ENCODE data around the gene PCYOX1L.

PCYOX1L gene

GRCh38 chr5:149317281-149318048, 40.4 kb upstream of the PCYOX1L start:
- Histone ChIP-seq H3K4me2 (no peak overlapping the region), H3K27ac (peak overlapping the region in 9 of 11 experiments; percentile 8 to 63 (median 45); a peak in 13 of 22 replicates), H3K27me3 (no peaks in the 10 kb centered on the region), H3K4me3 (no peak overlapping the region), H3K4me1 (peaks cover 0 to 19% (median 11%) of the 10 kb centered on the region in 10 experiments; a peak in 9 of 20 replicates), H3K36me3 (peaks cover 0 to 26% (median 7%) of the 10 kb centered on the region in 11 experiments; a peak in 10 of 22 replicates), H4K20me1 (no peaks in the 10 kb centered on the region), H3K9ac (peak overlapping the region in 3 of 11 experiments; percentile 22 to 38 (median 28); a peak in 3 of 22 replicates), H3K9me3 (replicated peaks in 1 of 11) (no peaks in the 10 kb centered on the region)
- no peak for TF ChIP-seq Cebpa-rat (IDR thresholded peaks at IDR 0.05)

GRCh38 chr5:149319174-149319573, 38.7 kb upstream of the PCYOX1L start:
- Histone ChIP-seq H3K4me1 (peaks cover 0 to 17% (median 8%) of the 10 kb centered on the region in 10 experiments; a peak in 9 of 20 replicates), H3K9ac (no peak overlapping the region), H3K27me3 (no peaks in the 10 kb centered on the region), H3K27ac (no peak overlapping the region), H3K4me2 (no peak overlapping the region), H4K20me1 (no peaks in the 10 kb centered on the region), H3K9me3 (replicated peaks in 1 of 11) (peaks cover 0 to 3% (median 0%) of the 10 kb centered on the region in 11 experiments; a peak in 1 of 22 replicates), H3K36me3 (peaks cover 0 to 42% (median 11%) of the 10 kb centered on the region in 11 experiments; a peak in 12 of 22 replicates), H3K4me3 (no peak overlapping the region)
- no peak for TF ChIP-seq Cebpa-rat (IDR thresholded peaks at IDR 0.05)

- Histone ChIP-seq H3K36me3 (peaks cover 0 to 58% (median 11%) of the 10 kb centered on the region in 11 experiments; a peak in 12 of 22 replicates), H4K20me1 (no peaks in the 10 kb centered on the region), H3K9ac (no peak overlapping the region; a peak in 2 of 22 replicates), H3K27ac (peak overlapping the region in 1 of 11 experiments; percentile 14; a peak in 1 of 22 replicates), H3K4me1 (peaks cover 0 to 17% (median 8%) of the 10 kb centered on the region in 10 experiments; a peak in 9 of 20 replicates), H3K4me2 (peak overlapping the region in 2 of 11 experiments; percentile 21 to 34; a peak in 2 of 22 replicates), H3K4me3 (no peak overlapping the region), H3K9me3 (replicated peaks in 1 of 11) (peaks cover 0 to 4% (median 0%) of the 10 kb centered on the region in 11 experiments; a peak in 2 of 22 replicates), H3K27me3 (no peaks in the 10 kb centered on the region)
- TF ChIP-seq Cebpa-rat (IDR thresholded peaks at IDR 0.05), result no peak
Observed at GRCh38 chr5:149320791-149321330, 37.0 kb upstream of the PCYOX1L start.

GRCh38 chr5:149322518-149322917, 35.3 kb upstream of the PCYOX1L start:
- Histone ChIP-seq H3K36me3 (peaks cover 0 to 62% (median 12%) of the 10 kb centered on the region in 11 experiments; a peak in 12 of 22 replicates), H4K20me1 (no peaks in the 10 kb centered on the region), H3K27me3 (no peaks in the 10 kb centered on the region), H3K4me2 (no peak overlapping the region), H3K9me3 (replicated peaks in 1 of 11) (peaks cover 0 to 4% (median 0%) of the 10 kb centered on the region in 11 experiments; a peak in 2 of 22 replicates), H3K4me3 (no peak overlapping the region), H3K9ac (0 out of 22 replicates have a peak overlapping the region, but pooled peaks of 1 of the 11 experiments have one; percentile 18), H3K4me1 (peaks cover 0 to 17% (median 8%) of the 10 kb centered on the region in 10 experiments; a peak in 9 of 20 replicates), H3K27ac (no peak overlapping the region)
- no peak for TF ChIP-seq Cebpa-rat (IDR thresholded peaks at IDR 0.05)

- peaks cover 0 to 17% (median 8%) of the 10 kb centered on the region in 10 experiments; a peak in 7 of 20 replicates for H3K4me1 ChIP-seq
- peaks cover 0 to 4% (median 0%) of the 10 kb centered on the region in 11 experiments; a peak in 2 of 22 replicates for H3K9me3 ChIP-seq (replicated peaks in 1 of 11)
- H3K4me2 ChIP-seq, result peak overlapping the region in 1 of 11 experiments; percentile 9; a peak in 1 of 22 replicates
- TF ChIP-seq Cebpa-rat (IDR thresholded peaks at IDR 0.05), result no peak
- H3K9ac ChIP-seq, result peak overlapping the region in 1 of 11 experiments; percentile 18; a peak in 1 of 22 replicates
- no peaks in the 10 kb centered on the region for H4K20me1 ChIP-seq
- no peak overlapping the region for H3K27ac ChIP-seq
- H3K36me3 ChIP-seq, result peaks cover 0 to 62% (median 12%) of the 10 kb centered on the region in 11 experiments; a peak in 12 of 22 replicates
- H3K27me3 ChIP-seq, result no peaks in the 10 kb centered on the region
- no peak overlapping the region for H3K4me3 ChIP-seq
Observed at GRCh38 chr5:149323210-149323609, 34.6 kb upstream of the PCYOX1L start.

GRCh38 chr5:149323621-149324205, 34.1 kb upstream of the PCYOX1L start:
- Histone ChIP-seq H3K9me3 (replicated peaks in 1 of 11) (peaks cover 0 to 4% (median 0%) of the 10 kb centered on the region in 11 experiments; a peak in 2 of 22 replicates), H3K36me3 (peaks cover 0 to 57% (median 12%) of the 10 kb centered on the region in 11 experiments; a peak in 12 of 22 replicates), H3K4me1 (peaks cover 0 to 17% (median 8%) of the 10 kb centered on the region in 10 experiments; a peak in 7 of 20 replicates), H3K4me3 (no peak overlapping the region), H3K9ac (peak overlapping the region in 1 of 11 experiments; percentile 18; a peak in 1 of 22 replicates), H3K27ac (no peak overlapping the region), H3K4me2 (peak overlapping the region in 2 of 11 experiments; percentile 0 to 9; a peak in 2 of 22 replicates), H3K27me3 (no peaks in the 10 kb centered on the region), H4K20me1 (no peaks in the 10 kb centered on the region)
- TF ChIP-seq Cebpa-rat (IDR thresholded peaks at IDR 0.05), result no peak

GRCh38 chr5:149324641-149325040, 33.2 kb upstream of the PCYOX1L start:
- H3K9me3 ChIP-seq (replicated peaks in 1 of 11), result peaks cover 0 to 4% (median 0%) of the 10 kb centered on the region in 11 experiments; a peak in 2 of 22 replicates
- no peak for TF ChIP-seq Cebpa-rat (IDR thresholded peaks at IDR 0.05)
- no peaks in the 10 kb centered on the region for H3K27me3 ChIP-seq
- H3K4me3 ChIP-seq, result no peak overlapping the region
- H4K20me1 ChIP-seq, result no peaks in the 10 kb centered on the region
- no peak overlapping the region for H3K9ac ChIP-seq
- H3K36me3 ChIP-seq, result peaks cover 0 to 52% (median 9%) of the 10 kb centered on the region in 11 experiments; a peak in 12 of 22 replicates
- no peak overlapping the region for H3K27ac ChIP-seq
- H3K4me1 ChIP-seq, result peaks cover 0 to 17% (median 8%) of the 10 kb centered on the region in 10 experiments; a peak in 7 of 20 replicates
- no peak overlapping the region for H3K4me2 ChIP-seq

GRCh38 chr5:149325166-149325735, 32.6 kb upstream of the PCYOX1L start:
- H4K20me1 ChIP-seq, result no peaks in the 10 kb centered on the region
- TF ChIP-seq Cebpa-rat (IDR thresholded peaks at IDR 0.05), result no peak
- no peak overlapping the region for H3K9ac ChIP-seq
- H3K9me3 ChIP-seq (replicated peaks in 1 of 11), result peaks cover 0 to 4% (median 0%) of the 10 kb centered on the region in 11 experiments; a peak in 2 of 22 replicates
- peaks cover 0 to 17% (median 8%) of the 10 kb centered on the region in 10 experiments; a peak in 7 of 20 replicates for H3K4me1 ChIP-seq
- no peak overlapping the region for H3K27ac ChIP-seq
- peaks cover 0 to 47% (median 7%) of the 10 kb centered on the region in 11 experiments; a peak in 9 of 22 replicates for H3K36me3 ChIP-seq
- H3K4me2 ChIP-seq, result no peak overlapping the region
- H3K4me3 ChIP-seq, result no peak overlapping the region
- H3K27me3 ChIP-seq, result no peaks in the 10 kb centered on the region

Measured in BLaER1 treated with 17β-estradiol and CSF1 and Interleukin-3, amounts not matched to agents 10 nM and 100 nM (cell line).